Activated CD4-positive, alpha-beta T cell treated with anti-CD3 and anti-CD28 coated beads, Interleukin-2, amount 50 U/mL, for 4 hours (primary cell): ENCODE measurements around the gene VIL1.
A peak's percentile ranks its signal among the peaks of the same experiment; 100 is the strongest.

ENCODE experiments used
- DNase-seq, 2 experiments: peaks; one replicate each; pipeline ENCODE4 v3.0.0-alpha.2; 2020

VIL1 gene

GRCh38 chr2:218406949-218407618, 11.8 kb upstream of the VIL1 start:
- peak; percentile 49 to 61 for DNase-seq

GRCh38 chr2:218407717-218408116, 11.2 kb upstream of the VIL1 start:
- DNase-seq, result no peak

- DNase-seq, result no peak
Measured at GRCh38 chr2:218418321-218418716, 604 bp upstream of the VIL1 start.

- DNase-seq, result no peak
Measured at GRCh38 chr2:218419630-218420216, 800 bp downstream of the VIL1 start.

- no peak for DNase-seq
Measured at GRCh38 chr2:218421027-218421426, 2.1 kb downstream of the VIL1 start.

- no peak for DNase-seq
Measured at GRCh38 chr2:218422403-218423086, 3.6 kb downstream of the VIL1 start.

- DNase-seq, result no peak
Measured at GRCh38 chr2:218423584-218423983, 4.7 kb downstream of the VIL1 start.

GRCh38 chr2:218425531-218425930, 6.6 kb downstream of the VIL1 start:
- DNase-seq, result no peak

GRCh38 chr2:218427741-218428140, 8.8 kb downstream of the VIL1 start:
- DNase-seq, result no peak

GRCh38 chr2:218428846-218429558, 10.1 kb downstream of the VIL1 start:
- no peak for DNase-seq

- DNase-seq, result no peak
Measured at GRCh38 chr2:218429911-218430692, 11.2 kb downstream of the VIL1 start.

GRCh38 chr2:218430721-218431120, 11.8 kb downstream of the VIL1 start:
- no peak for DNase-seq

- no peak for DNase-seq
Measured at GRCh38 chr2:218431878-218432277, 13.0 kb downstream of the VIL1 start.

- no peak for DNase-seq
Measured at GRCh38 chr2:218432676-218433365, 13.9 kb downstream of the VIL1 start.

- DNase-seq, result no peak
Measured at GRCh38 chr2:218434456-218434855, 15.5 kb downstream of the VIL1 start.

GRCh38 chr2:218435003-218435982, 16.4 kb downstream of the VIL1 start:
- no peak for DNase-seq

GRCh38 chr2:218436992-218437391, 18.1 kb downstream of the VIL1 start:
- DNase-seq, result no peak

- no peak for DNase-seq
Measured at GRCh38 chr2:218437969-218438368, 19.0 kb downstream of the VIL1 start.

- DNase-seq, result no peak
Measured at GRCh38 chr2:218438596-218438995, 19.7 kb downstream of the VIL1 start.

GRCh38 chr2:218444692-218445357, 25.9 kb downstream of the VIL1 start:
- no peak for DNase-seq
